Measurements from ENCODE around the gene APMAP. TPM values are rescaled to one million over a fixed set of nuclear protein-coding genes. Genes with fewer than 3 reads are reported as not detected.
A peak's percentile ranks its signal among the peaks of the same experiment; 100 is the strongest.

The APMAP gene
- polyA plus RNA-seq, 3 donors = 92.7 to 98.7 (median 97.6) TPM

- DNase-seq (ENCODE audit: extremely low read depth in 1 of 11, low read depth in 9 of 11, low spot score in 4 of 11) = no peak
These were observed 12.1 kb downstream of the APMAP start for GRCh38 chr20:24980291-24981053.

GRCh38 chr20:24979036-24979960 is 13.3 kb downstream of the APMAP start:
- no peak for DNase-seq (ENCODE audit: extremely low read depth in 1 of 11, low read depth in 9 of 11, low spot score in 4 of 11)

GRCh38 chr20:24978513-24978912 is 14.0 kb downstream of the APMAP start:
- DNase-seq (ENCODE audit: extremely low read depth in 1 of 11, low read depth in 9 of 11, low spot score in 4 of 11) = no peak

DNA sequence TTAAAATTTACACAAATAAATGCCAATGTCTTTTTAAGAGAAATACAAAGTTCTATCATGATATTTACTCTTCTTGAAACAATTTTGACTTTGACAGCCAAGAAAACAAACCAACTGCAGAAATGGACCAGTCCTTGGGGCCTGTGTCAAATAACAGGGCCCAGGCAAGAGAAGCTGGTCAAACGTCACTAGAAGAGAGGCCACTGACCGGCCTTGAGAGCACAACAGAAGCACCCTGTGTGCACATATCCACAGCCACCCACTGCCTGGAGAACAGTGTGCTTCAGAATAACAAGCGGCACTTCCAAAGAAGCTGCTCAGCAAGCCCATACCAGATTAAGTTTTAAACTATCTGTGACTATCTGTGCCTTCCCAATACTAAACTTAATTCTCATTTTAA is 14.8 kb downstream of the APMAP start:
- DNase-seq (ENCODE audit: extremely low read depth in 1 of 11, low read depth in 9 of 11, low spot score in 4 of 11) = no peak

- no peak for DNase-seq (ENCODE audit: extremely low read depth in 1 of 11, low read depth in 9 of 11, low spot score in 4 of 11)
These were observed 15.2 kb downstream of the APMAP start for GRCh38 chr20:24977336-24977735.

DNA sequence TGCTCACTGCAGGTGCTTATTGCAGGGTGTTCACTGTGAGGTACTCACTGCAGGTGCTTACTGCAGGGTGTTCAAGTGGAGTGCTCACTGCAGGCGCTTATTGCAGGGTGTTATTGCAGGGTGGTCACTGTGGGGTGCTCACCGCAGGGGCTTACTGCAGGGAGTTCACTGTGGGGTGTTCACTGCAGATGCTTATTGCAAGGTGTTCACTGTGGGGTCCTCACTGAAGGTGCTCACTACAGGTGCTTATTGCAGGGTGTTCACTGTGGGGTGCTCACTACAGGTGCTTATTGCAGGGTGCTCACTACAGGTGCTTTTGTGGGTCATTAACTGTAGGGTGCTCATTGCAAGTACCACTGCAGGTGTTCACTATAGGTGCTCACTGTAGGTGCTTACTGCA is 20.2 kb downstream of the APMAP start:
- no peak for DNase-seq (ENCODE audit: extremely low read depth in 1 of 11, low read depth in 9 of 11, low spot score in 4 of 11)

- DNase-seq (ENCODE audit: extremely low read depth in 1 of 11, low read depth in 9 of 11, low spot score in 4 of 11) = peak in 1 of 11 donors; percentile 17
These were observed 21.0 kb downstream of the APMAP start for GRCh38 chr20:24971376-24972101.

- no peak for DNase-seq (ENCODE audit: extremely low read depth in 1 of 11, low read depth in 9 of 11, low spot score in 4 of 11)
These were observed 21.8 kb downstream of the APMAP start for GRCh38 chr20:24970754-24971153.

DNA sequence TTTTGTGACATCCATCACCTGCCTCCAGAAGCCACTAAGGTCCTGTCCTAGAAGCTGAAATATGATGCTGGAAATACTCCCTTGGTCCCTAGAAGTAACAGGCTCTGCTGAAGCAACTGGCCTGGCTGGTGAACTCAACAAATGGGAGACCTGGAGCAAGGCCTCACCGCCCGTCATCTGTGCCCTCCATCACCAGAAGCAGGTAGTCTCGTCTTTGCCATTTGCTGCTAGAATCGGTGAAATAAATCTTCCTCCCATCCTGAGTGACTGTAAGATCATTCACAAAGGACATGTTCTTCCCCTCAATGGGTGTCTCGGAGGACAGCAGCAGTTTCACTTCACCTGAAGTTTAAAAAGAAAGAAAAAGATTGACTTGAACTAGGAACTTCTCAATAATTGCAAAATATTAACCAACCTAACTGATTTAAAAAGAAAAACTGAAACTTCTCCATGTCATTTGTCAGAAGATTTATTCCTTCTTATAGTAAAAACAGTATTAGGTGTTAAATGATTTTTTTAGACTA is 22.5 kb downstream of the APMAP start:
- no peak for DNase-seq (ENCODE audit: extremely low read depth in 1 of 11, low read depth in 9 of 11, low spot score in 4 of 11)

- no peak for DNase-seq (ENCODE audit: extremely low read depth in 1 of 11, low read depth in 9 of 11, low spot score in 4 of 11)
These were observed 23.1 kb downstream of the APMAP start for GRCh38 chr20:24969186-24970029.

GRCh38 chr20:24968278-24968800 is 24.2 kb downstream of the APMAP start:
- no peak for DNase-seq (ENCODE audit: extremely low read depth in 1 of 11, low read depth in 9 of 11, low spot score in 4 of 11)

DNA sequence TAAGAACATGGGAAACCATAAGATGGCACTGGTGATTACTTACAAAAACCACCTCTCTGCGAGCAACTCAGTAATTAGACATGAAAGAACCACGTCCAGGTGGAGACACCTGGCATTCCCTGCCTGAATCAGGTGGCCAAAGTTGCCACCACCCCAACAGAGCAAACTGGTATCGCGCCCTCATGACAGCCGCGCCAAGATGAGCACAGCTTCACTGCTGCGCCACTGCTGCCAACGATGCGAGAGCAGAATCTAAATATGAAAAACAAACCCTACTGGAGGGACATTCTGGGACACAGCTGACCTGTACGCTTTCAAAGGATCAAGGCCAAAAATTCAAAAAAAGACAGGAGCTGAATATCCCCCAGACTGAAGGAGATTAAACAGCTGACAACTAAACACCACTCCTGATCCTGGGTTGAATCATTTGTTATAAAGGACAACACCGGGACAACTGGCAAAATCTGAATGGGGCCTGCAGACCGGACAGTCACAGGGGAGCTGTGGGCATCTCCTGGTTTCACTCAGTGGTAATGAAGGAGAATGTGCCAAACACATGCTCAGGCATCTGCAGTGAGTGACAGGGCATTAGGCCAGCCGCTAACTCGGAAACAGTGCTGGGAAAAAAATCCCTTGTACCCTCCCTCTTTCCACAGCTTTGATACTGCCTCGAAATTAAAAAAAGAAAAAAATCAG is 26.1 kb downstream of the APMAP start:
- DNase-seq (ENCODE audit: extremely low read depth in 1 of 11, low read depth in 9 of 11, low spot score in 4 of 11) = no peak

DNA sequence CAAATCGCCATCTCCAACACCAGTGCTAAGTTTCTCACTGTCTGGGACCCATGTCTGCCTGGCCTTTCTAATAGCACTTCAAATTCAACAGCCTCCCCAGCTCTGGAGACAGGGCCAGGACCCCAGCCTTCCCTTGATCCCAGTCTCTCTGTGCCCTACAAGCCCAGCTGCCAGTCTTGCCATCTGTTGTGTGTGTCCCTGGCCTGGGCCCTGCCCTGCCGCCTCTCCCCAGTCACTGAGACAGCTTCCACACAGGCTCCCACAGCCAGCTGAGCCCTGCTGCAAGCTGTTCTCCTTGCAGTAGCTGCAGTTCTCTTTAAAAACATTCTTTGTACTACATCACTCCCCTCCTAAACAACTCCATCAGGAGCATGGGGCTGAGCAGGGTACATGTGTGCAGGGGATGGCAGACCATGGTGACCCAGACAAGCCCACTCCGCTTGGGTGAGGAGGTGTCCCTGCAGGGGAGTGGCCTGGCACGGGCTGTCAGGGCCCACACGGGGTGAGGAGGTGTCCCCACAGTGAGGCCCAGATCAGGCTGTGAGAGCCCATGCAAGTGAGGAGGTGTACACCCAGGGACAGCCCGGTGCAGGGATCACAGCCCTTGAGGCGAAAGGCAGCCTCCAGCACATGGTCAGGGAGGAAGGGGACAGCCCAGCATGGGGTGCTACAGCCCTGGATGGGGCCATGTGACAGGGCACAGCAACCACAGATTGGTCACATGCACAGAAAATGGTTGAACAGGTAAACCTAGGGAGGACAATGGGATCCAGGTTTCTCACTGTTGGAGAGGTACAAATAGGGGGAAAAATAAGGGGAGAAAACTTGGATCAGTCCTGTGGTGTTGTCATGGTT is 27.3 kb downstream of the APMAP start:
- no peak for DNase-seq (ENCODE audit: extremely low read depth in 1 of 11, low read depth in 9 of 11, low spot score in 4 of 11)

DNA sequence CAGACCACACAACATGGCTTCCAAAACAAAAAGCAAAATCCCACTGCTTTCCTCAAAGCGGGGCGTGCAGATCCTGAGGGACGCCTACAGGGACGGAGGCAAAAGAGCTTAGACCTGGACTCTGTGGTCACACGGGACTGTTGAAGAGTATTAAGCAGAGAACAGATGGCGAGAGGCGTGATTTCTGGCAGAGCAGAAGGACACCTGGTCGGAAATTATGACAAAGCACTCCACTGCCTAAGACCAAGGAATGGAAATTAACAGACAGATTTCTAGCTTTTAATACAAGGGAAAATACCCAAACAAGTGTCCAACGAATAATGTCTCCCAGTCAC is 28.1 kb downstream of the APMAP start:
- DNase-seq (ENCODE audit: extremely low read depth in 1 of 11, low read depth in 9 of 11, low spot score in 4 of 11) = no peak

GRCh38 chr20:24963672-24964505 is 28.7 kb downstream of the APMAP start:
- DNase-seq (ENCODE audit: extremely low read depth in 1 of 11, low read depth in 9 of 11, low spot score in 4 of 11) = no peak

DNA sequence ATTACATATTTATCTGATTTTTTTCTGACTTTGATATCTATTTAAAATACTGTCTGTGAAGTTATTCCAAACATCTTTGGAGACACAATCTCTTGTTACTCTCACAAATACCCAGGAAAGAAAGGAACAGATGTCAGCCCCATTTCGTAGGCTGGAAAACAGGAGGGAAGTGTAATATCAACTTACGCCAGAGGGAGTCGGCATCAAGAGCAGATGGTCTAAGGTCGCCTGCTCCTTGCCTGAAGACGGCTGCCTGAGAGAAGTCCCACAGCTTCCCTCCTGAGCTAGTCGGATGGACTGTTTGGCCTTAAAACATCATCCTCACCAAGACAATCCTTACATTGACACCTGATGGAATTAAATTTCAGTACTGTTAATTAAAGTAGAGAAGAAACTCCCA is 30.0 kb downstream of the APMAP start:
- no peak for DNase-seq (ENCODE audit: extremely low read depth in 1 of 11, low read depth in 9 of 11, low spot score in 4 of 11)
